WTC11 (cell line): Measurements from ENCODE around the gene ALDOC. TPM values are rescaled to one million over a fixed set of nuclear protein-coding genes. Genes with fewer than 3 reads are reported as not detected.

Source experiments
- ATAC-seq: fragments of 200-7000 bp; cut with Tn5 transposase; 2 replicates; pipeline ENCODE4 v1.10.0; 2021; ENCODE audit warnings: mild to moderate bottlenecking, moderate library complexity
- CTCF ChIA-PET: fragments of 300-600 bp; sonication (Branson Sonifier 250); formaldehyde crosslinking; loops from one replicate; lab custom pipeline; 2021; ENCODE audit warnings: antibody characterized with exemption; lab: Charles Lee
- POLR2A ChIA-PET: fragments of 350-600 bp; sonication (Branson Sonifier 250); formaldehyde crosslinking; loops from one replicate; lab custom pipeline; 2021; ENCODE audit warnings: antibody characterized with exemption; lab: Charles Lee
- DNase-seq: peaks from one replicate; pipeline ENCODE4 v3.0.0; 2021; ENCODE audit warnings: low spot score
- H3K27ac Mint-ChIP-seq: 2 replicates; pipeline ENCODE4 v1.8.0; 2021; ENCODE audit warnings: mixed read lengths
- H3K27me3 Mint-ChIP-seq: 2 replicates; pipeline ENCODE4 v1.8.0; 2021; ENCODE audit warnings: low read depth, mild to moderate bottlenecking, moderate library complexity, mixed read lengths
- H3K36me3 Mint-ChIP-seq: 2 replicates; pipeline ENCODE4 v1.8.0; 2021; ENCODE audit warnings: mixed read lengths
- H3K4me1 Mint-ChIP-seq: 2 replicates; pipeline ENCODE4 v1.8.0; 2022; ENCODE audit warnings: mixed read lengths
- H3K4me3 Mint-ChIP-seq: 2 replicates; pipeline ENCODE4 v1.8.0; 2021; ENCODE audit warnings: mild to moderate bottlenecking, moderate library complexity, mixed read lengths
- H3K9me3 Mint-ChIP-seq: 2 replicates; pipeline ENCODE4 v1.8.0; 2021; ENCODE audit warnings: mixed read lengths
- AFF4 ChIP-seq: sonication (generic); formaldehyde crosslinking; IDR thresholded peaks from 2 replicates; pipeline ENCODE4 v1.8.1; 2023; ENCODE audit warnings: mild to moderate bottlenecking, missing genetic modification reagents, borderline replicate concordance
- CDX4 ChIP-seq: fragments of 250-450 bp; sonication (Bioruptor Pico); IDR thresholded peaks from 2 replicates; pipeline ENCODE4 v1.9.0; 2021; ENCODE audit warnings: moderate library complexity, mild to moderate bottlenecking, inconsistent platforms, borderline replicate concordance
- E2F5 ChIP-seq: sonication (generic); formaldehyde crosslinking; IDR thresholded peaks from 2 replicates; pipeline ENCODE4 v1.8.1; 2022; ENCODE audit warnings: mild to moderate bottlenecking, moderate library complexity, missing genetic modification reagents
- FOXP1 ChIP-seq: sonication (generic); formaldehyde crosslinking; IDR thresholded peaks from 2 replicates; pipeline ENCODE4 v1.8.0; 2022; ENCODE audit warnings: missing genetic modification reagents, mild to moderate bottlenecking, moderate library complexity, borderline replicate concordance
- IRF1 ChIP-seq: sonication (generic); formaldehyde crosslinking; IDR thresholded peaks from 2 replicates; pipeline ENCODE4 v1.8.0; 2023; ENCODE audit warnings: missing genetic modification reagents
- NFYB ChIP-seq: sonication (generic); formaldehyde crosslinking; conservative IDR thresholded peaks from 2 replicates; pipeline ENCODE4 v1.8.0; 2022; ENCODE audit warnings: low read depth, missing genetic modification reagents
- OVOL2 ChIP-seq: fragments of 250-450 bp; sonication (Bioruptor Pico); IDR thresholded peaks from 2 replicates; pipeline ENCODE4 v1.9.0; 2021; ENCODE audit warnings: mild to moderate bottlenecking, borderline replicate concordance
- SMAD4 ChIP-seq: sonication (generic); formaldehyde crosslinking; IDR thresholded peaks from 2 replicates; pipeline ENCODE4 v1.8.0; 2022; ENCODE audit warnings: mild to moderate bottlenecking, missing genetic modification reagents
- SOX15 ChIP-seq: fragments of 250-450 bp; sonication (Bioruptor Pico); IDR thresholded peaks from 2 replicates; pipeline ENCODE4 v1.9.0; 2021; ENCODE audit warnings: mild to moderate bottlenecking
- USF2 ChIP-seq: sonication (generic); formaldehyde crosslinking; IDR thresholded peaks from 2 replicates; pipeline ENCODE4 v1.8.1; 2023; ENCODE audit warnings: mild to moderate bottlenecking, missing genetic modification reagents, moderate library complexity
- ZMAT4 ChIP-seq: fragments of 250-450 bp; sonication (Bioruptor Pico); IDR thresholded peaks from 2 replicates; pipeline ENCODE4 v1.9.0; 2021; ENCODE audit warnings: mild to moderate bottlenecking
- ZNF317 ChIP-seq: sonication (generic); formaldehyde crosslinking; IDR thresholded peaks from 2 replicates; pipeline ENCODE4 v1.8.1; 2023; ENCODE audit warnings: low read depth, mild to moderate bottlenecking, moderate library complexity, missing genetic modification reagents, borderline replicate concordance
- ZNF423 ChIP-seq: fragments of 250-450 bp; sonication (Bioruptor Pico); IDR thresholded peaks from 2 replicates; pipeline ENCODE4 v2.1.2; 2022; ENCODE audit warnings: mild to moderate bottlenecking, moderate library complexity
- ZNF425 ChIP-seq: fragments of 250-450 bp; sonication (Bioruptor Pico); conservative IDR thresholded peaks from 2 replicates; pipeline ENCODE4 v1.9.0; 2021; ENCODE audit warnings: mild to moderate bottlenecking
- ZSCAN18 ChIP-seq: fragments of 250-450 bp; sonication (Bioruptor Pico); IDR thresholded peaks from 2 replicates; pipeline ENCODE4 v2.1.2; 2022; ENCODE audit warnings: mild to moderate bottlenecking, moderate library complexity
- total RNA-seq: library from RNA; stranded (reverse); gene quantifications from 3 replicates; pipeline ENCODE4 v1.2.3, GENCODE V29; 2021

The ALDOC gene
- total RNA-seq, 1 experiment from 2014 or later: 73.5 TPM

- TF ChIP-seq IRF1 (CRISPR knock-in tag): no peak
- no peak for TF ChIP-seq AFF4 (CRISPR knock-in tag)
- TF ChIP-seq ZSCAN18 (CRISPR knock-in tag): no peak
- TF ChIP-seq SMAD4 (CRISPR knock-in tag): no peak
- no peak for TF ChIP-seq ZMAT4
- TF ChIP-seq E2F5: no peak
- no peak for TF ChIP-seq OVOL2 (CRISPR knock-in tag)
- TF ChIP-seq ZNF425 (CRISPR knock-in tag): no peak
- TF ChIP-seq ZNF423 (CRISPR knock-in tag): no peak
- TF ChIP-seq USF2: no peak
- no peak for TF ChIP-seq NFYB
- no peak for TF ChIP-seq CDX4
- TF ChIP-seq ZNF317 (CRISPR knock-in tag): no peak
- no peak for TF ChIP-seq SOX15 (CRISPR knock-in tag)
- TF ChIP-seq FOXP1 (CRISPR knock-in tag): no peak
- TF ChIP-seq, all 79 proteins: peak for 0
- Mint-ChIP-seq H3K27ac (no peak overlapping the region), H3K4me3 (peak overlapping the region; percentile 91), H3K27me3 (peaks cover 3% of the 10 kb centered on the region; the same call in 1 of the 2 replicates), H3K4me1 (peaks cover 26% of the 10 kb centered on the region), H3K9me3 (no peaks in the 10 kb centered on the region), H3K36me3 (peaks cover 28% of the 10 kb centered on the region)
- ChIA-PET POLR2A (interaction anchor here (1.6 kb wide), 1 partner anchor 139 kb away, joined by 8 read pairs; the partner anchor contains the start of gene PROCA1), CTCF (interaction anchor here (2.1 to 4.9 kb wide), 2 partner anchors 25 to 89 kb away, joined by 5 to 26 read pairs; partner anchors contain the start of genes SDF2 and SUPT6H)
- DNase-seq (no peak), ATAC-seq (no peak)
Observed at GRCh38 chr17:28572259-28573039, 4.2 kb downstream of the ALDOC start.
